Measurements from ENCODE around the gene ROBO1.
"Not testable (repeated sequence)": the region's sequence is repeated elsewhere in the genome, so short reads cannot be mapped to it uniquely, and the experiment has no call there.

Gene ROBO1

DNA sequence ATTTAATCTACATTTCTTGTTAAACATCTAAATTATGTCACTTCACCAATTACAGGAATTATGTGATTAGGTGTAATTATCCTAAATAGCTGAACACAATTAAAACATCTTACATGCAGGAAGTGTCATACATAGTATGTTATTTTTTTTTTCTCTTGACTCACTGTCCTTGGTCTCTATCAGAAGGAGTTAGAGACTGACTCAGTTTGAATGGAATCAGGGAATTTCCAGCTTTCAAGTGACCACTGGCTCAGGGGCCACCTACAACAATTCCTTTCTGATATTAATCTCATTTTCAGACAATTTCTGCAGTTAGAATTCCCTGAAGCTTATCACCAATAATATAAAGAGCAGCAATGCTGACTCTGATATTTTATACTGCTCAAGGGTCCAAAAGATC lies 400.7 kb downstream of the ROBO1 start:
- ATAC-seq = no peak

DNA sequence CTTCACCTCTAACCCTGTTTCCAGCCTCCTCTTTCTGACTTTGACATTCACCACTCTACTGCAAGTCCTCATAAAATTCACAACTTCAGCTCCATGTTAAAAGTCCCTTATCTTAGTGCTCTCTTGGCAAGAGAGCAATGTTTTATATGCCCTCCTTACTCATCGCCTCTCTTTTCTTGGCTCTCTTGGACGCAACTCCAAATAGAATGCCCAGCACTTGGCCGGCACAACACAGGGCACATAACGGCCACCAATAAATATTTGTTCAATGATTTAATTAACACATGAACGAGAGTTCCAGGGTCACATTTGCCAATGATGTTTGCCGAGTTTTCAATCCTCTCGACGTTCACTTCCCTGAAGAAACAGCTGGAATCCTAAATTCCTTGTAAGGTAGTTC lies 401.4 kb downstream of the ROBO1 start:
- no peak for ATAC-seq

DNA sequence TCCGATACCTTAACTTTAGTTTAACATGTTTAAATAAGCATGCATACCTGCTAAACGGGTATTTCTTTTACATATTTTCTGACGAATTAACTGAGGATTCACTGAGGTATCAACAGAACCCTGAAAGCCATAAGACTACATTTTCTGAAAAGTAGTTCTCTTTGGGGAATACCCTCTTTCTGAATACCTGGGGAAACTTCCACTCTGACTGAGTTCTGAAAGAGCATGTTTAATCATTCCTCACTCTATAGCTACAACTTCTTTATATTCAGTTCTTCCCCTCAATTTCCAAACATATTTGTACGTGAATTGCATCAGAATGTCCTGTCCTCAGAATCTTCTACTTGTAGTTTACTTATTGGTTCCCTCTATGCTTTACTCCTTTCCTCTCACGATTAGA lies 403.0 kb downstream of the ROBO1 start:
- ATAC-seq = no peak

DNA sequence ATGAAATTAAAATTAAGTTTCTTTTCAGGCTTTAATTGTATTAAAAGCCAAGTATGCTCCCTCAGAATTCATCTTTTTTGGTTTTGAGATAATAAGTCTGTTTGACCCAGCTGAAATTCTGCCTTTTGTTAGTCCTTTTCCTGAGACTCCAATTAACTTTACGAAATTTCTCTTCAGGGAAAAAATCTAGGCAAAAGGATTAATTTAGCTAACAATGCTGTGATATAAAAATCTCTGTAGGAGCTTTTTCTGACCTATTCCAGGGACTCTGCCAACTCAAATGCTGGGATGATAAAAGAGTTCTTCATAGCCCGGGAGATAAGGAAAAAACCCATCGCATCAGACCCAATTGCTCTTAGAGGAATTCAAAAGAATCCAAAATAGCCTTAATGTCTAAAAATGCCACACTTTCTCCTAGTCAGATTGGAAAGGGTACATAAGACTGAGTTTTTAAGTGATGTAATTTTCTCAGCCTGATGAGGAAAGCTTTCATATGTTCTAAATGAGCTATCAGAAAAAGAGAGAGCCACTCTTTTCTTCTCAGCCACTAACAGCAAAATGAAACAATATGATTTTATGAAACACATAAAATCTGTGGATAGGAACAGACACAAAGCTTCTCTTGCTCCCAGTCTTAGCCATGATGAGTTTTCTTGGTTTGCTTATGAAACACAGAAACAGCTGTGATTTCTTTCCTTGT lies 405.1 kb downstream of the ROBO1 start:
- no peak for ATAC-seq

DNA sequence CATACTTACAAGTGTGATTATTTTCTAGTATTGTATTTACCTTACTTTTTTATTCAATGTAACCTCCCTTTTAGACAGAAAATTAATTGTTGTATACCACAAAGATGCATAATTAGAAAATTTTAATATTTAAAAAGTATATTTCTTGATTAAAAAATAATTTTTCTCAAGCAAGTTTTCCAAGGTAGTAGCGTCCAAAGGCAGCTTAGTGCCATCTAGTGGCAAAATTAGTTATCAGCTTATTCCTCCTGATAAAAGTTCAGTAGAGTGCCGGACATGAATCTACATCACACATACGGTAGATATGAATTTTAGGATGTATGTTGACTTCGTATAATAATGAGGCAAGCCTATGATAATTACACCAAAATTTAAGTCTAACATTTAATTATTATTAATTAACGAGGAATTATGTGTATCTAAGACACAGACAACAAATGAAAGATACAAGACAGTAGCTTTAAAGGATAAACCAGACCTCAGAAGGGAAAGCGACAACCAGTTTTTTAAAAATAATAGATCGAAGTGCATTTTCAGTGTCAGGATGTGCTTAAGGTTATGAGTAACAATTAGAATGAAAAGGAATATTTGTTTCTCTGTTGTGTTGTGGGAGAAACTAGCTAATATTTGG lies 405.9 kb downstream of the ROBO1 start:
- ATAC-seq = no peak

DNA sequence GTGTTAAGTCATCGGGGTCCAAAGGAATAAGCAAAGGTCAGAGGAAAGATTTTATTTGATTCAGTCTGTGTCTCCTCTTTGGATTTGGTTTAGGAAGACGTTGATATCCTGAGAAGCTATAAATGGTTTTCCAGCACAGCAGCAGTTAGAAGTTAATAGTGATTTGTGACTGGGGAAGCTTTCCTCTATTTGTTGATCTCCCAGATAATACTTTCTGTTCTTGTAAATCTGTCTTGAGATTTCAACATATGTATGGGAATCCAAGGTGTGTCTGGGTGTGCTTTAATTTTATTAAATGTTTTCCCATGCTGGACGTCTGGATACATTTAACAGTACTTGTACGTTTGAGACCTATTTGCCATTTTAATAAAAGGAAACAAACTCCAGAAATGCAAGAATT lies 409.5 kb downstream of the ROBO1 start:
- no peak for ATAC-seq

DNA sequence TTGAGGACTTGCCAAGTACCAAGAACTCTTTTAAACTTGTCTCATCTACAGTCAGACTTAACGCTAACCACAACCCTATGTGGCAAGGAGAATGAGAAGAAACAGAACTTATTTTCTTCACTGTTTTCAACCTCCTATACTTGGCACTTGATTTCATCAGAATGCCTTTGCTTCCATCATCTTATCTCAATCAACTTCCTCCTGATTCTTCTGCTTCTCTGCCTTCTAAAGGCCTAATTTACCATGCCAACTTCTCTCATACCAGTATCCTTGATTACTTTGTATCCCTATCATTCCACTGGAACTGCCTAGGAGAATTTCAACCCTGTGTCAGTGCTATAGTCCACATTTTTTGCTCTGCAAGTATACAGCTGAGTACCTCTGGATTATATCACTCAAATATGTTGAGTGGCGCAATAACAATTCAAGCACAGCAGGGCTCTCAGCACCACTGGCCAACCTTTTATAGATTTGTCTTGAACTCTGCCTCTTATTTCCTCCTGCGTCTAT lies 413.6 kb downstream of the ROBO1 start:
- no peak for ATAC-seq

DNA sequence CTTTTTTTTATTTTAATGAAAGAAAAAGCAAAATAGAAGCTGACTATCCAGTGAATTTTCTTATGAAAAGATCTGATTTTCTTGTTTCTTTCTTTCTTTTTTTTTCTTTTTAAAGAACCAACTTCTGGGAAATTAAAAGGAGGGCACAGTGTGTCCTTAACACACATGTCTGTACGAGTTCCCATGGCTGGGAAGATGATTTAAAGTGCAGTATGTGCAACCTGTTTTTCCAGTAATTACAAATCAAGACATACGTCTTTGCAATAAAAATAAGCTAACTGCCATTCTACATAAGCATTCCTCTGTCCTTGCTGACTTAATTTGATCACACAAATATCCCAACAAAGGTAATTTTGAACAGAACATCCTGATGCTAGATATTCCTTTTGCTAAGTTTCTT lies 416.1 kb downstream of the ROBO1 start:
- no peak for ATAC-seq

DNA sequence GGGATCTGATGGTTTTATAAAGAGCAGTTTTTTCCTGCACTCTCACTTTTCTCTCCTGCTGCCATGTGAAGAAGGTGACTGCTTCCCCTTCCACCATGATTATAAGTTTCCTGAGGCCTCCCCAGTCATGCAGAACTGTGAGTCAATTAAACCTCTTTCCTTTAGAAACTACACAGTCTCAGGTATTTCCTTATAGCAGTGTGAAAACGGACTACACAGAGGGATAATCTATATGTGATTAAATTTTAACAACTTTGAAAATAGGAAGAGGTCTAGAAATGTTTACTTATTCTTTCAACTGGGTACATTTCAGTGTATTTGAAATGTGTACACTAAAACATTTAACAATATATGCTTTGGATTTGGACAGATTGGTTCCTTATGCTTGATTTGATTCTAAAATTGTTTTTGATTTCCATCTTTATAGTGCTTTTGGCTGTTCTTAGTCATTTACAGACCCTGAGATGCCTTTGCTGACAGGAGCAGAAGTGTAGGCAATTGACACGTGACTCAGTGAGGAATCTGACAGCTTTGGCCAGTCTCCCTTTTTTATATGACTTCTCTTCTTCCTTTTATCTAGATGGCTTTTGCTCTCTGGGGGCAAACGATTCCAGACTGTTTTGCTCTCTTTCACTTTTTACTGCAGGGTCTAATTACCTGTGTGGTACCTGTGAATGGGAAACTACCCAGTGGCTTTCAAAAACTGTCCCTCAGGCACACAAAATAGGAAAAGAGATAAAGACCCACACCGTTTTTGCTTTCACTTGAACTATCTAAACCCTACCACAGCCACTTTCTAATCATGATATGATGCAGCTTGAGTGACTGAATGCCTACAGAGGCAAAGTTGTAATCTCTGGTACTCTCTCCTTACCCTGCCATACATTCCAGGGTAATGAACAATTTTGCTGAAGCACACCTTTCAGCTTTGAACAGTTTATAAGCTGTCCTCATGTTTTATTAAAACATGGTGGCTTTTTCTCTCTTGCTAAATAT lies 422.6 kb downstream of the ROBO1 start:
- no peak for ATAC-seq

DNA sequence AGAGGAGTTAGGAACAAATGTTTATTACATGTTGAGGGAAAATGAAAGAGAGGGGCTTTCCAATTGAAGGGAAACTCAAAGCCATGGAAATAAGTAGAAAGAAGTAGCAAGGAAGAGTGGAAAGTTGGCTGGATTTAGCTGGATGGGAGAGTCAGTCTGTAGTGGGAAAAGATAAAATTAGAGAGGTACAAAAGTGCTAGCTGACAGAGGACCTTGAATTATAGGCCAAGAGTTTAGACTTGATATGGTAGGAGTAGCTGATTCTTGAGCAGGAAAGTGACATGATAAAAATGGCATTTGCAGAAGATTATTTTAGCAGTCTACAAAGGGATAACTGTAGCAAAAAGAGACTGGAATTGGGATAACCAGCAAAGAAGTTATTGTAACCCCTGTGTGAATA lies 425.8 kb downstream of the ROBO1 start:
- ATAC-seq = no peak

DNA sequence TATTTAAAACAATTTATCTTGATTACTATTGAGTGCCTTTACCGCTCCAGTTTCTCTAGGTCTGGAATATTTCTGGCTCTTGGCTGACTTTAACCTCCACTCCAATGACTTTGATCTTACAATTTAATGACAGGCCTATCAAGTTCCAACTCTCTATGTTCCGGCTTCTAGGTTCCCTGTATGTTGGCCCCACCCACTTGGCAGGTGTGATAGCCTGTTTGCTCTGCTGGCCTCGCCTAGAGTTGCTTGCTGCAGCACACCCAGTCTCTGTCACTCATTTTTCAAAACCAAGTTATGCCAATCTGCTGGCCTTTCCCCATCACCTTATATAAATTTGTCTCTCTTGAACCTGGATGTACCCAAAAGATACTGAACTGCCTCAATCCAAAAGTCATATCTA lies 428.0 kb downstream of the ROBO1 start:
- no peak for ATAC-seq

DNA sequence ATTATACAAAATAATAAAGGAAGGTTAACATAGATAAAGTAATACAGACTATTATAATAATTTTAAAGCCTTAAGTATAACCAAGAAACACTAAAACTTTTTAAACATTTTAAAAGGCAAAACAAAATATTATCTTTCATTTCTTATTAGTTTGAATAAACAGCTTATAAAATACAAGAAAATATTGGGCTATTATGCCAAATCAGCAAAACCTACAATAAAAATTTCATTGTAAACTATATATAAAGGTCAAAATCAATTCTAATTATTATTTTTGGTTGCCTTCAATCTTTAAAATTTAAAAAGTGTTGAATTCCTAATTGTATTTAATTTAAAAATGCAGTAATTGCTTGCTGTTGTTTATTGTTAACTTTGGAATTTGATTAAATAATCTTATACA lies 430.0 kb downstream of the ROBO1 start:
- ATAC-seq = no peak

DNA sequence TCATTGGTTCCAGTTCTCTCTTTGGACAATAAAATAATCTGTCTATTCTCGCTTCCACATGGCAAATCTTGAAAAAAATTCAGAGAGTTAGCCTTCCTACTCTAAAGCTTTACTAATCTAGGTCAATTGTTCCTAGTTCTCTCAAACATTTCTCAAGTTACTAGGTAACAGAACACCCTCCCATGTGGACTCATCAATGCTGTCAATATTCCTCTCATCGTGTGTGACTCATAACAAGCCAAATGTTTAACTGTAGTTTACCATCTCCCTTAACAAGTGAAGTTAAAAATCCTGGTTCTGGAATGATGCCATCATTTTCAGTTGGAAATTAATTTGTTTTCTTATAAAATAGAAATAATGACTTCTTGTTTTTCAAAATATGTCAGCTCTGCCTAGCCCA lies 438.6 kb downstream of the ROBO1 start:
- no peak for ATAC-seq

DNA sequence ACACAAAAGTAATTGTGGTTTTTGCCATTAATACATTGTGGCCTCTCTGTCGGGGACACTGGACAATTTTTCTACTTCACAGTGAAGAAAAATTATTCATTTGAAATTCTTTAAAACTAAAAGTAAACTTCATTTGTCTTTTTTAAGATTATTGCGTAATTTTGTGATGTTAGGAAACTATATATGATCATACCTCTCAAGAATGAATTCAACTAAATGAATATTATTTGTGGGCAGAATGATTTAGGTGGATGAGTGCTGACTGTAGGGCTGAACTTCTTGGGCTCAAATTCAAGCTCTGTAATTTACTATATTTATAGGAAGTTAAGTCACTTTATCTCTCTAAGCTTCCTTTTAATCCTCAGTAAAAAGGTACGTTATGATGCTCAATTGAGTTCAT lies 441.2 kb downstream of the ROBO1 start:
- ATAC-seq = no peak

DNA sequence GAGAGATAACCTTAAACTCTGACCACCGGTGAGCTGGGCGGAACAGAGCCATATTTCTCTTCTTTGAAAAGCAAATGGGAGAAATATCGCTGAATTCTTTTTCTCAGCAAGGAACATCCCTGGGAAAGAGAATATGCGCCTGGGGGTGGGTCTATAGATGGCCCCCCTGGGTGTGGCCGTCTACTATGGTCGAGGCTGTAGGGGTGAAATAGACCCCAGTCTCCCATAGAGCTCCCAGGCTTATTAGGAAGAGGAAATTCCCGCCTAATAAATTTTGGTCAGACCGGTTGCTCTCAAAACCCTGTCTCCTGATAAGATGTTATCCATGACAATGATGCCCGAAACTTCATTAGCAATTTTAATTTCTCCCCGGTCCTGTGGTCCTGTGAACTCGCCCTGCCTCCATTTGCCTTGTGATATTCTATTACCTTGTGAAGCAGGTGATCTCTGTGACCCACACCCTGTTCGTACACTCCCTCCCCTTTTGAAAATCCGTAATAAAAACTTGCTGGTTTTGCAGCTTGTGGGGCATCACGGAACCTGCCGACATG lies 441.9 kb downstream of the ROBO1 start:
- ATAC-seq = not testable (repeated sequence)

DNA sequence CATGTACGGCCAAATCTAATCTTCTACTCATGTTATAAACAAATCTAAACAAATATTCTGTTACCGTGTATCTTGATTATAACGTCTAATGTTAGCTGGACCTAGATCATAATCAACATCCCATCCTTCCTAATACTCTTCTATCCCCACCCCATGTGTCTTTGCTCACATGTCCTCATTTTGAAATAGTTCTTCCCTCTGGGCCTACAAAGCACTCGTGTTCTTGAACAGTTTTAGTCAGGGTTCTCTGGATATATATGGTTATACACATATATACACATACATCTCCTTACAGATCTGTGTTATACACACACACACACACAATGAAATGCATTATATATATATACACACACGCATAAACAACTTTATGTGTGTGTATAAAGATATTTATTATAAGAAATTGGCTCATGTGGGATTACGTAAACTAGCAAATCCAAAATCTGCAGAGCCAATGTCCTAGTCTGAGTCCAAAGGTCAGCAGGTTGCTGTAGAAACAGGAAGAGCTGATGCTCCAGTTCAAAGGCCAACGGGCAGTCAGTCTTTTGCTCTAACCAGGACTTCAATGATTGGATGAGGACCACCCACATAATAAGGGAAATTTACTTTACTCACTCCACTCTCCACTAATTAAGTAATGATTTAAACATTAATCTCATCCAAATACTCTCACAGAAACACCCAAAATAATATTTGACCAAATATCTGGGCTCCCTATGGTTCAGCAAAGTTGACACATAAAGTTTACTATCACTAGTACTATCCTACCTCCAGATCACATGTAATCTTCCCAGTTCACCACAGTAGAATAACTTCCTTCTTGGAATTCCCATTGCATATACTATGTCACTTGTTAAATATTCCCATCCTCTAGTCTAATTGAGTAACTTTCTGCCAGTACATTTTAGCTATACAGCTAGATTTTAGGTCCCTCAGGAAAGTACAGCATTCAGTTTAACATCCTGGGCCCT lies 450.0 kb downstream of the ROBO1 start:
- ATAC-seq = no peak

DNA sequence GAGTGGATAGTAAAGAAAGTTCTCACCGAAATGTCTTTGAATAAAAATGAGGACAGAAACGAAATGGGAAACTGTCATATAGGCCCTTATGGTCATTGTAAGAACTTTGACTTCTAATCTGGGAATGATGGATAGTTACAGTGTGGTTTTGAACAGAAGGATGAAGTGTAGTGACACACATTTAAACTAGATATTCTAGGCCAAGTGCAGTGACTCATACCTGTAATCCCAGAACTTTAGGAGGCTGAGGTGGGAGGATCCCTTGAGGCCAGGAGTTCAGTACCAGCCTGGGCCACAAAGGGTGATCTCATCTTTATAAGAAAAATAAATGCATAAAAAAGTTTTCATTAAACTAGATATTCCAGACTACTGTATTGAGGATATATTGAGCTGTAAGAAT lies 452.8 kb downstream of the ROBO1 start:
- no peak for ATAC-seq

DNA sequence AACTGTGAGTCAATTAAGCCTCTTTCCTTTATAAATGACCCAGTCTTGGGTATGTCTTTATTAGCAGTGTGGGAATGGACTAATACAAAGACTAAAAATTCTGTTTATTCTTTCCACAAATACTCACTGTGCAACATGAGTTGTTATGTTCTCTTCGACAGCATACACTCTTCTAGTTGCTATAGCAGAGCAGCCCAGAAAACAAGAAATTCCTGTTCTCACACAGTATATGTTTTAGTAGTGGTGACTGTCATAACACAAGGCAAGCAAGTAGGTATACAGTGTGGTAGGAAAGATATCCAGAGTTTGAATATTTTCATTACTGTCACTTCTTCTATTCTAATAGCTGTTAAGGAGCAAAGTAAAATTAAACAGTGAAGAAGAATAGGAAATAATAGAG lies 453.3 kb downstream of the ROBO1 start:
- no peak for ATAC-seq

DNA sequence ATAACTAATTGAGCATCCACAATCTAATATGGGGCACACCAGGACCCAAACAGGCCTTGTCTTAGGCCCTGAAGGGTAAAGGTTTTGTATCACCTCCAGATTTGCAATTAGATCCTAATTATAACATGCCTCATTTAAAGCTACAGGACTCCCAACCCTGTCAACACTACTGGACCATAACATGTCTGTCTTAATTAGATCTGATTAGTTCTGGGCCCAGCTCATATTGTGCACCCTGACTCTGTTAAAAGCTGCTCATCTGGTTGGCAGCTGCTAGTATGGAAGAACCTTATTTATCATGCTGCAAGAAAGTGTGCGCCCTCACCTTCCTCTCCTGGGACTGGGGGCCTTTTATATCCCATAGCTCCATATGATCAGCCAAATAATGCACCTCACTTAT lies 457.8 kb downstream of the ROBO1 start:
- ATAC-seq = no peak

DNA sequence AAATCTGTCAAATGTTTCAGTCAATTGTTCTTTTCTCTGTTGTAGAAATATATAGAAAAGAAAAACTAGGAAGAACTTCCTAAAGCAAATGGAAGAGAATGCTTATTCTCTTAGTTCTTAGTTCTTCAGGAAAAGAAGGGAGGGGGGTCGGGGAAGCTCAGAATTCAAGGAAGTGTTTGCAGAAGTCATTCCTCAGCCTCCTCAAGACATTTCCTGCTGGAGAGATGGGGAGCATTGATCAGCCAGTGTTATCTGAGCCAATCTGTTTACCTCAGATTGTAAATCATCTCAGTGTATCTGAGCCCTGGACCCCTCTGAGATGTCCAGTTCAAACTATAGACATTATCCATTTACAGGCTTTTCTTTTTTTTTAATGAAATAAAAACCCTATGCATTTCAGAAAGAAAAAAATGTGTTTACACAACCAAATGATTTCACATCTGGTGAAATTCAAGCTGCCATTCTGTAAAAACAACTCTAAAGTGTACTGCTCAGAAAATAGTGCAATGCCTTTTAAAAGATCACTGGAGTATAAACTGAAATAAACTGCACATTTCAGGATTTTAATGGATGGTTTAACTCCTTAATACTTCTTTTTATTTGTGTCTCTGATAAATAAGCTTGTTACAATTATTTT lies 460.7 kb downstream of the ROBO1 start:
- no peak for ATAC-seq

DNA sequence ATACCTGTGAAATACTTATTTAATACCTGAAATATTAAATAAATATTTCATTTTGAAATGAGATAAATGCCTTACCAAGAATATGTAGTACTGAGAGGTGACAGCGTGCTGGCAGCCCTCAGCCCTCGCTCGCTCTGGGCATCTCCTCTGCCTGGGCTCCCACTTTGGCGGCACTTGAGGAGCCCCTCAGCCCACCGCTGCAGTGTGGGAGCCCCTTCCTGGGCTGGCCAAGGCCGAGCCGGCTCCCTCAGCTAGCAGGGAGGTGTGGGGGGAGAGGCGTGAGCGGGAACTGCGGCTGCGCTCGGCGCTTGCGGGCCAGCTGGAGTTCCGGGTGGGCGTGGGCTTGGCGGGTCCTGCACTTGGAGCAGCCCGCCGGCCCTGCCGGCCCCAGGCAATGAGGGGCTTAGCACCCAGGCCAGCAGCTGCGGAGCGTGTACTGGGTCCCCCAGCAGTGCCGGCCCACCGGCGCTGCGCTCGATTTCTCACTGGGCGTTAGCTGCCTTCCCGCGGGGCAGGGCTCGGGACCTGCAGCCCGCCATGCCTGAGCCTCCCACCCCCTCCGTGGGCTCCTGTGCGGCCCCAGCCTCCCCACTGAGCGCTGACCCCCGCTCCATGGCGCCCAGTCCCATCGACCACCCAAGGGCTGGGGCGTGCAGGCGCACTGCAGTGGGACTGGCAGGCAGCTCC lies 467.7 kb downstream of the ROBO1 start:
- ATAC-seq = not testable (repeated sequence)

Measured in activated CD4-positive, CD25-positive, alpha-beta regulatory T cell treated with anti-CD3 and anti-CD28 coated beads, Interleukin-2, amount 50 U/mL, for 24 hours (primary cell).